Measurements from ENCODE around the gene ADISSP.
A peak's percentile ranks its signal among the peaks of the same experiment; 100 is the strongest.

The ADISSP gene

DNA sequence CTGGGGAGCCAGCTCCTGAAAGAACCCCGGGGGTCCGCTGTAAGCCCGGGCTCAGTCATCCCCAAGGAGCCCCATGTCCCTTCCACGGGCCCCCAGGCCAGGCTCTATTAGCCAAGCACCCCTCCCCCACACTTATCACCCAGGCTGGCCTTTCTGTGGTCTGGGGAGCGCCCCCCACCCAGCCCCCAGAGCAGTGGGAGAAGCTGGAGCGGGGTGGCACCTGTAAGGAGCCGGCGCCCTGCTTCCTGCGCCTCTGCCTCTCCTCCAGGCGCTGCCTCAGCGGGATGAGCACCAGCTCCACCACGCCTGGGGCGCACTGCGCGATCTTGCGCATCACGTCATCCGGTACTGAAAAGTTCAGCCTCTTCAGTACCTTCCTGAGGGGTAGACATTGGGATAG, 11.4 kb upstream of the ADISSP start:
- DNase-seq, result no peak

DNA sequence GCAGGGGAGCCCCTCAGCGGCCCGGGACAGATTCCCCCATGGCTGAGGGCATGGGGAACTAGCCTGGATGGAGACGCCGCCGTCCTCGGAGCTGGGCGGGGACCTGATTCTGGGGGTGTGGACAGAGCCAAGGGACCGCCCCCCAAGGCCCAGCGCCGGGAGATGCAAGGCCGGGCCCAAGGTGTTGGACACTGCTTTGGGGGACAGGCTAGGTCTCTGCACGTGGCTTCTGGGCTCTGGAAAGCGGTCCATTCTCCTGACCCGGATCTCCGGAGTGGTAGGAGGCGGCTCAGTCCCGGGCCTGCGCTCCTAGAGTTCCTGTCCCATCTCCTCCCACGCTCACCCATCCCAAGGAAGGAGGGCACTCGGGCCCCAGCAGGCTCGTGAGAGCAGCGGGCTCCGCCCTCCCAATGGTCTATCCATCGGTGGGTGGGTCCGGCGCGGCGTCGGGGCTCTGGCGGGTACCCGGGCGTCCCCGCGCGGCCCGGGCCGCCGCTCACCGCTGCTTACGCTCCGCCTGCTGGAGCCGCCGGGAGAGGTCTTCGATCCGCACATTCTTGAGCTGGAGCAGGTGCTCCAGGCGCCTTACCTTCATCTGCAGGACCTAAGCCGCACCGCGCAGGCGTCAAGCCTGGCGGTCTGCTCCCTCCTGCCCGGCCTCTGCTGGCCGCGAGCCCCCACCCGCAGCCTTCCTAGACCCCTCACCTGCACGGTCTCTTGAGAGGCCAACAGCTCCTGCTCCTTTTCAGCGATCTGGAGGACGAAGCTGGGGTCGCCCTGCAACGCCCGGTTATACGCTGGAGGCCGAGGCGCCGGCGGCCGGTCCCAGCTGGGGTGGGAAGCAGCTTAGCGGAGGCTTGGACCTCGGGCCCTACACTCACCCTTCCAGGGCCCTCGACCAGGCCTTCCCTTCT, 10.4 kb upstream of the ADISSP start:
- DNase-seq, result no peak

DNA sequence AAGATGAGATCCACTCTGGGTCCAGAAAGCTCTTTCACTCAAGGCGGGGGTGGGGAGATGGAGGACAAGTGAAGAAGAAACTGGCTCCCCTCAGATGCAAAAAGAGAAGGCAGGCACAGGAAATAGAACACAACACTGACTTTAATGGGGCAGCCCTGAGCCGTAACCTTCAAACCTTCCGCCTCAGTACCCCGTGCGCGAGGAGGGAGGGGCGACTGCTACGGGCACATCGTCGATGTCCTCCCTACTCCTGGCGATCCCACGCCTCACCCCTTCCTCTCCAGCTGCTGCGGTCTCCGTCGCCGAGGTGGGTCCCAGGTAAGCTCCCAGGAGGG, 9.8 kb upstream of the ADISSP start:
- DNase-seq, result no peak

DNA sequence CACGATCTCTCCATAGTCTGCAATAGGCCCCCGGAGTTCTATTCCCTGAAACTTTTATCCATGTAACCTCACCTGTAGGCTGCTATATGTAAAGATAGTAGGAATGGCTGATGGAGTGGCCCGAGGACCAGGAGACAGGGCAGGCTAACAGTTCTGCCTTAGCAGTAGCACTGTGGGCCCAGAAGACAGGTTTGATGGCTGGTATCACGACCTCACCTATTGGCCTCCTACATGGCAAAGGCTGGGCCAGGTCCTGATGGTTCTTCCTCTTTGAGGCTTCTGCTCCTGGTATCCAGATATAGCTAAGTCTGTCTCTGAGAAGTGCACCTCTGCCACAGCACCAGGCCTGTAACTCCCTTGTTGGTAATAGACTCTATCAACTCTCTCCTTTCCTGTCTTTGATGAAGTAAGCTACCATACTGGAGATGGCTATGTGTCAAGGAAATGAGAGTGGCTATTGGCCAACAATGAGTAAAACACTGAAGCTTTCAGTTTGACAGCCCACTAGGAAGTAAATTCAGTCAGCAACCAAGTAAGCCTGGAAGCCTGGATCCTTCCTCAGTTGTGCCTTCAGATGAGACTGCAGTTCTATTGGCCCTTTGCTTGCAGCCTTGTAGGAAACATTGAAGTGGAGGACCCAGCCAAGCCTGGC, 8.0 kb upstream of the ADISSP start:
- DNase-seq, result no peak

DNA sequence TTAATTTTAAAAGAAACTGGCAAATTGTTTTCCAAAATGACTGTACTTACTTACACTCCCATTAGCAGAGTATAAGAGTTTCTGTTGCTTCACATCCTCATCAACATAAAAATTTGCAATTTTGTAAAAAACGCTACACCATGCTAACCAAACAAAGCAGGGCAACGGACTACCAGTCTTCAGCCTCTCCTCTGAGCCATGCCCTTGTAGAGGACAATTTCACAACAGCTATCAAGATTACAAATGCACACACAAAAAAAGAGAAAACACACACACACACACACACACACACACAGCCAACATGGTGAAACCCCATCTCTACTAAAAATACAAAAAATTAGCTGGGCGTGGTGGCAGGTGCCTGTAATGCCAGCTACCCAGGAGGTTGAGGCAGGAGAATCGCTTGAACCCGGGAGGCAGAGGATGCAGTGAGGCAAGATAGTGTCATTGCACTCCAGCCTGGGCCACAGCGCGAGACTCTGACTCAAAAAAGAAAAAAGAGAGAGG, 4.1 kb upstream of the ADISSP start:
- no peak for DNase-seq

DNA sequence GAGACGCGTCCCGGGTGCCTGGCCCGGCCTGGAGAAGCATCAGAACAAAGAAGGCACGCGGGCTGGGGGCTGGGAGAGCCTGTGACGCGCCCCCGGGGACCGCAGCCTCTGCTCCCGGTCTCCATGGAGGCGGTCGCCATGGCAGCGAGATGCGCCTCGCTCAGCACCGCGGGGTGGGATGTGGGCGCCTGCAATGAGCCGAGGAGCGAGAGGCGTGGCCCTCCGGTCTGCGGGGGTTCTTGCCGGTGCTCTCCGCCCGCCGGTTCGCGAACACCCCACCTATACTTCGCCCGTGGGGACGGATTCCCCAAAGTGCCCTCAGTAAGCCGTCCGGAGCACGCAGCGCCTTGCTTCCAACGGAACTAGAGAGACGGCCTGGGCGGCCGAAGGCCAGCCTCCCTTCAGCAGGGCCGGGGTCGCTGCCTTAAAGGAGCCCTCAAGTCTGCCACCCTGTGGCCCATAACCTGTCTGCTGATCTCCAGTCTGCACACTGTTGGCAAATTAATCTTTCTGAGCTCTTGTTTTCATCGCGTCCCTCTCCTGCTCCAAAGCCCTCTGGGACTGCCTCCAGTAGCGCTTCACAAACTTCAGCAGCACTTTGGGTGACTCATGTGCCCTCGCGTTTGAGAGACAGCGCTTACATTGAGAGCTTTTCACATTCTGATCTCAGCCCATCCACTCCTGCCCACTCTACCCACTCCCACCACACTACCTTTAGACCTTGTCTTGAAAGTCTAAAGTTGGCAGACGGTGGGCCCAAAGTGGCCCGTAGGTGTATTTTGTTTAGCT, 983 bp upstream of the ADISSP start:
- DNase-seq, result peak; percentile 74 to 78

DNA sequence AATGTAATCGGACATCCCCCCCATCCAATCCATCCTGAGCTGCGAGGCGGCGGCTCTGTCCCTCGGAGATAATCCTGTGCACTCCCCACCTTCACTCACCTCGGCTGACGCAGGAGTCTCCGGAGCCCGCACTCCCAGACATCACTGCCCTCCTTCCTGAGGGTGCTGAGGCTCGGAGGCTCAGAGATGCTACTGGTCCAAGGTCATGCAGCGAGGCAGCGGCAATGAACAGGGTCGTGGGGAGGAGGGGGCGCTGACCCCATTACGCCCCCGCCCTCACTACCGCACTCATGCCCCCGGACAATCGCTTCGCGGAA, 485 bp downstream of the ADISSP start:
- no peak for DNase-seq

DNA sequence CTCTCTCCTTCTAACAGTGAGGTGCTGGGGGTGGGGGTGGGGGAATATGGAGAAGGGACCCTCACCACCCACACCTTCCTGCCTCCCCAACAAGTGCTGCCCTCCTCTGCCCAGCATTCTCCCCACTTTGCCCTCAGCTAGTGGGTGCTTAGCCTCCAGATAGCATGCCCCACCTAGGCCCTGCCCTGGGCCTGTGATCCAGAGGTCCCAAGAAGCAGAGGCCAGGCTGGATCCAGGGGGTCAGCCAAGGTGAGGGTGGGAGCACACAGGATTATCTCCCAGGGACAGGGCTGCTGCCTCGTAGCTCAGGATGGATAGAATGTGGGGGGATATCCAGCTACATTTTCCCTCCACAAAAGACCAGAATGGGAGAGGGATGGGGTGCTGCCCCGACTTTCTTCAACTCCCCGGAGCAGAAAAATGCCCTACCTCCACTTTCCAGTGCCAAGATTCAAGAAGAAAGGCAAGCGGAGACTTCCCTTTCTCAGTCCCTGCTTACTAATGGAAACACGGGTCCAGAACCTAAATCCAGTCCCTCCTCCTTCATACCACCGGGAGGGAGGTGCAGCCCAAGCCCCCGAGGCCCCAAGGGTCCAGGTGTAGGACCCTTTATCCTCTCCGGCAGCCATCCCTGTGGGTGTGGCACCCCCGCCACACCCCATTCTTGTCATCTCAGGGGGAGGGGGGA, 987 bp downstream of the ADISSP start:
- no peak for DNase-seq

DNA sequence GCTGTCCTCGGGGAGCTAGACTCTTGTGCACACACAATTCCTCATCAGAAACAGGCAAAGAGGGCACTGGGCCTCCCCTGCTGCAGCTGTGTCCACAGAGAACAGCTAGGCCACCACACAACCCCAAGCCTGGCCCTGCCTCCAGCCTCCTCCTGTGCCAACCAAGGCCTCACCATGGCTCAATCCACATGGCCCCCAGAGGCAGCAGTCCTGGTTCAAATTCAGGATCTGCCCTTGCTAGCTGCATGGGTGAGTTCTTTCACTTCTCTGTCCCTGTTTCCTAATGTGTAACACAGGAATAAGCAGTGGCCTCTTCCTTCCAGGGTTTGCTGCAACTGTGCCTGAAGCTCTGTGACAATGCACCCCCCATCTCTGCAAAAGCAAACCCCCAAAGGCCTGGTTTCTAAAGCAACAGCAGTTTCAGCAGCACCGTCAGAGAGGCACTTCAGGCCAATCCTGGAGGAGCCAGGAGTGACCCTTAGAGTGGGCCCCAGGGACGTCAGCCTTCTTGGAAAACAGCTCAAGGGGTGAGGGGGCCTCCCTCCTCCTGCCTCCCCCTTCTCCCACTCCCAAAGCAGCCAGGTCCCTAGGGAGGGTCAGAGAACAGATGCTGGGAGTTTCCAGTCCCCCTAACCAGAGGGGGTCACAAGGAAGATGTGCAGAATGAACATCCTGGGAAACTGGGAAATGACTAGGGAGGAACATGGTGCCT, 2.2 kb downstream of the ADISSP start:
- DNase-seq, result no peak

DNA sequence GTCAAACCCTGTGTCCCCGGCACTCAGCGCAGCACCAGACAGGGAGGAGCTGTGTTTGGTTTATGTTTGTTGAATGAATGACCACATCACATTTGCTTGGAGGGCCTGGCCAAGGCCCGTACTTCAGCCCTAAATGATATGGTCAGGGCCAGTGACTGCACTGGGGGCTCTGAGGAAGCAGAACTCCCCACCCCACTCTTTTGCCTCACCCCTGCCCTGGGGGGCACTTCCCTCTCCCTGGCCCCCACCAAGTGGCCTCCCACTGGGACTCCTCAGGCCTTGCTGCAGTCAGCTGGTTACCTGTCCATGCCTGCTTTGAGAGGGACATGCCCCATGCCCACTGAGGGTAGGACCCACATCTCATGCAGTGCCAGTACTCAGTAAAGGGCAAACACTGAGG, 2.9 kb downstream of the ADISSP start:
- DNase-seq, result no peak

DNA sequence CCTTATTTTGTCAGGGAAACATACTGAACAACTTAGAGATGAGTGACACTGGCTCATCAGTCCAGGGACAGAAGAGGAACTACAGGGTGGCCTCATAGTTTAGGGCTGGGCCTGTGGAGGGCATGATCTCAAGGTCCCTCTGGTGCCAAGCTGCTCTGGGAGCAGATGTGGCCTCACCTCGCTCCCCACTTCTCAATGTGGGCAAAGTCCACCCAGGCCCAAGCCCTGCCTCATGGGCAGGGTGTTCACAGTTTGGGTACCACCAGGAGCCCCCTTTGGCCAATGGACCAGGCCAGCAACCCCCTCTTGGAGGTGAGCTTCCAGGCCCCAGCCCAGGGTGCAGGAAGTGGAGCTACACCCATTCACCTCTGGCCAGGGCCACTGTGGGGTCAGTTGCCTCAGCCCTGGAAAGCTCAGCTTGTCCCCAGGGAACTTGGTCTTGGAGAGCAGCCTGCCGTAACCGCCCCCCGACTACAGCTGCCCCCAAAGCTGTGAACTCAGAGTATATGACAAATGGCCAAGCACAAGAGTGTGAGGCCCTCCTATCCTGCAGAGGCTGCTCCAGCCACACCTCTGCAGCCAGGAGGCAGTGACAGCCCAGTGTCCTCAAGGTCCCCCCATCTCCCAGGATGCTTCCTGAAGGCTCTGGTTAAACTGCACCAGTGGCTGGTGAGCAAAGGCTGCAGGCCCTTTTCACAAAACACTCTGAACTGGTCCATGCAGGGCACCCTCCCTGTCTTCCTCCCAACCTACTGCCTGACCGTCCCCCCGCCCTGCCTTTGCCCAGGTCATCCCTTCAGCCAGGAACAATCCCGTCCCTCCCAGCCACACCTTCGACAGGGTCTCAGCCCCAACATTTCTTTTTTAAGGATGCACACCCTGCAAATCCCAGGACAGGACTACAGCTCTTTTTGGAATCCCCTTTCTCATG, 3.6 kb downstream of the ADISSP start:
- DNase-seq, result no peak

DNA sequence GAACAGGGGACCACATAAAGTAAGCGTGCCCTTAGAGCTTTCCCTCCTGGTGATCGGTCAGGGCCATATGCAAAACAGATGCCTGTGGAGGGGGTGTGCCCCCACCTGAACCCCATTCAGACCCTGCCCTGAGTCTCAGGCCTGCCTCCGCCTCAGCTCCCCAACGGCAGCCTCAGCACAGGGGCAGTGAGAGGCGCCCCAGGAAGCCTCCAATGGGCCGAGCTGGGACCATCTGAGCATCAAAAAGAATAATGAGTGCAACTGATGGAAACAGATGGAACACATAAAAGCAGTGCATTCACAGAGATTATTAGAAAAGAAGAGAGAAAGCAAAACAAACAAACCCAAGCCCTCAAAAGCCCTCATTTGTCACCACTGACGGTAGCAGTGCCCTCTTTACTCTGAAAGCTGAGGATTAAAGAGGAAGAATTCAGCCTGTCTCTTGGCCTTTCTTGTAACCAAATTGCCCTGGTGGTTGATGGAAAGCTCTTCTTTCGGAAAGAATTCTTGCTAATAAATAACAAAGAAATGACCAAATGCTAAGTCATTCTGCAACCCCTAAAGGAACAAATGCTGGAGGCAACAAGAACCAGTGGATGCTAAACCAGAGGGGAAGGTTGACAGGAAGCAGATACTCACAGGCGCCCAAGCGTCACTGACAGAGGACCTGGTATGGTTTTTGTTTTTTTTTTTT, 6.8 kb downstream of the ADISSP start:
- DNase-seq, result no peak

DNA sequence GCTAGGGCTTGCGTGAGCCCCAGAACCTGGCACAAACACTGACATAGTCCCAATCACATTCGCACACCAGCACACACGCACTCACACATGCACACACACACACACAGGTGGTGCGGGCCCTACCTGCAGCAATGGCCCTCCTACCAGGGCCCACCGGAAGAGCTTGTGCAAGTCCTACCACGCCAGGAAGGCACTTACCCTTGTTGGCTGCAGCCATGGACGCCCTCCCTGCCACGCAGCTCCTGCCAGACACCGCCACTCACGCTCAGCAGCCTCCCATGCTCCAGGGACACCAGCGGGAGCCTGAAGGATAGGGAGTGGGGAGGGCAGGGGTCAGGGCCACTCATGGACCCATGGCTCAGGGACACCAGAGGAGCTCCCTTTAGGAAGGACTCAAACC, 7.7 kb downstream of the ADISSP start:
- no peak for DNase-seq

DNA sequence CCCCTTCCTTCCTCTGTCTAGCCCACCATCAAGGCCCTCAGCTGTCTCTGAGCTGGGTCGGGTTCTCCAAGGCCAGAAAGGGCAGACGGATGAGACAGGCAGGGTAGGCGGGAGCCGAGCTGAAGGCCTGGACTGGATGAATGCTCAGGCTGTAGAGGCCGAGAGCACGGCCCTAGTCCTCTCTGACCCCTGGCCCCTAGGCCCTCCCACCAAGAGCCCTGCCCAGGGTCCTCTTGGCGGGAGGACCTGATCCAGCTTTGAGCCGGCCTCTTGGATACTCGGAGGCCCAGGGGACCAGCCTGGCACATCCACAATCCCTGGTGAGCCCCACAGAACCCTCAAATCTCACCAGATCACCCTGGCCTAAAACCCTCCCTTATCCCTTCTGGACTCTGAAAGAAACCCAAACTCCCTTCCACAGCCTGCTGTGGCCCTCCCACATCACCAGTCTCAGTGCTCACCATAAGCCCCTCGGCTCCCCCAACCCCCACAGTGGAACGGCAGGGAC, 8.2 kb downstream of the ADISSP start:
- DNase-seq, result no peak

DNA sequence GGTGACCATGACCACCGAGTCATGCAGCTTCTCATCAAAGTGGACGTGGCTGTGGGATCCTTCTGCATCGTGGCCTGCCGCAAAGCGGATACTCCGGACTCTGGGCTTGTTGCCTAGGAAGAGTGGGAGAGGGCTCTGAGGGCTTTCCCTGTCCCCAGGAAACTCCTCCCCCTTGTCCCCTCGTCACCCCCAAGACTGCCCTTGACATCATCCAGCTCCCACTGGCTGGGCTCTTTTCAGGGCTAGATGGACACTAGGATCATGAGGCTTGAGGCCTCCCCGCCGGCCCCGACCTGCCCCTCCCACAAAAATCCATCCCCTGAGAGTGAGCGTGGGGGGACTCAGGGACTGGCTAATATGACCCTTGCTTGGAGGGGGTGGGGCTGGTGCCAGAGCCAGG, 9.0 kb downstream of the ADISSP start:
- no peak for DNase-seq

DNA sequence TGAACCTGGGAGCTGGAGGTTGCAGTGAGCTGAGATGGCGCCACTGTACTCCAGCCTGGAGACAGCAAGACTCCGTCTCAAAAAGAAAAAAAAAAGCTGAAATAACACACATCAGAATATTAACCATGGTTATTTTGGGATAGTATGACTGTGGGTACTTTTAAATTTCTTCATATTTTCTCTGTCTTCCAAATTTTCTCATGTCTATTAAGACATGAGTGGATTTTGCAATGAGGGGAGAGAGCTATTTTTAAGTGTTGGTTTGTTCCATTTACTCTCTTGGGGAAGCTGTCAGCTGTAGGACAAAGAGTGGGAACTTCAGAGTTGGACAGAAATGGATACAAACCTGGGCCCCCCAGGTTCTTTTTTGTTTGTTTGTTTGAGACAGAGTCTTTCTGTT, 10.3 kb downstream of the ADISSP start:
- DNase-seq, result no peak

DNA sequence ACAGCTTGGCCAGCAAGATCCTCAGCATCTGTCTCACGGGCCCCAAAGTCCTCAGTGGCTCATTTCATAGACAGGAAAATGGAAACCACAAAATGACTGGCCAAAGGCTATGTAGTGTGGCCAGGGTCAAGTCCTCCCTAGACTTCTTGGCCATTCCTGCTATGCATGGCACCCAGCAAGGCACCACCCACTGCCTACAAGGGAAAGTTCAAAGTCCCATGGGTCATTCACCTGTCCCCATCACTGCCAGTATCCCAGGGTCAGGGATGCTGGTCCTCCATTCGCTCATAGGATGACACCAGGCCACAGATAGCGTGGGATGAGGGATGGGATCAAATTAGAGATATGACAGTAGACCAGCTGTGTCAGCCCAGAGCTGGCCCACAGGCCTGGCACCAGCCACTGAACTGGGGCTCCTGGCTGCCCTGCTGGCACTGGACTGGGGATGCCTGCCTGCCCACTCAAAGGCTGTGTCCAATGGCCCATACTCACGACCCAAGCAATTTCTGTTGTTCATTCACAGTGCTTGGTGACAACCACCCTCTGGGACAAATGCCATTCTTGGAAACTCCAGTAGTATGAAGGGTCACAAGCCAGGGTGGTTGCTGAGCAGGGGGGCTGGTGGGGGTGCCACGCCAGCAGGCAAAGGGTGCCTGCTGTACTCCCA, 11.6 kb downstream of the ADISSP start:
- DNase-seq, result no peak

DNA sequence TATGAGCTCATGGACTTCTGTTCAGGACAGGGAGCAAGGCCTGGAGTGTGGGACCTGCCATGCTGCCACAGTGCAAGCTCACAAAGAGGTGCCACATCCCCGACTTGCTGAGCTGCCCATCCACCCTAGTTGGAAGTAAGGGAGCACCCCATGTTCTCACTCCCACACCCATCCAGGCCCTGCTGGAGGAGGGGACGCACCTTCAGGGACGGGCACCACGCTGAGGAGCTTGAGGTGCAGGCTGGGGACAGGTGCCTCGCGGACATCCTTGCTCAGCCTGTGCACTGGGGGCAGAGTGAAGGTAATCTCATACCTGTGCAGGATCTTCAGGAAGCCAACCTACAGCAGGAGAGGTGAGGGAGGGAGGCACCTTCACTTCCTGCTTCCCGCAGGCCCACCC, 12.3 kb downstream of the ADISSP start:
- no peak for DNase-seq

DNA sequence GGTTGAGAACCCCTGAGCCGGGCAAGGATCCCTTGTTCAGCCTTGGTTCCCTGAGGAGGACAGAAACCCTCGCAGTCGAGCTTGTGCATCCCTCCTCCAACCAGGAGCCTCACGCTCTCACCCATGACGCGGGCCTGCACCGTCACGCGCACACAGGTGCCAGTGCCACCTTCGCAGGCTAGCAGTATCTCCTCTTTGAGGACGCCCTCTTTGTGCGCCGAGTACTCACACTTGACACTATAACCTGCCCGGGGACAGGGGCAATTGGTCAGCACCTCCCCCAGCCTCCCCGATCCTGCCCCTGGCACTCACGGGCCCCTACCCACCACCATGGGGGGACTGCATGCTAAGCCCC, 13.3 kb downstream of the ADISSP start:
- DNase-seq, result no peak
